Keratinocyte (primary cell): ENCODE results near the gene TNNT3. TPM values are rescaled to one million over a fixed set of nuclear protein-coding genes. Genes with fewer than 3 reads are reported as not detected.

ENCODE experiments used
- DNase-seq: peaks from one replicate; pipeline ENCODE4 v3.0.0-alpha.2; 2011; ENCODE audit warnings: low read depth, missing footprints, low spot score
- FAIRE-seq: peaks from 2 replicates; lab custom pipeline; 2011; peaks lifted over from hg19 to GRCh38; lab: Jason Lieb, UNC
- H2AFZ ChIP-seq: 2 replicates; pipeline ENCODE4 v1.6.0; 2012; ENCODE audit warnings: low read length, control low read depth, inconsistent platforms; ENCODE audit not compliant: control insufficient read depth
- H3K27ac ChIP-seq: 2 replicates; pipeline ENCODE4 v1.5.1; 2011; ENCODE audit warnings: low read length; ENCODE audit not compliant: control insufficient read depth, insufficient read depth
- H3K27me3 ChIP-seq: 3 replicates; pipeline ENCODE4 v1.6.0; 2011; ENCODE audit warnings: low read length; ENCODE audit not compliant: control insufficient read depth, insufficient read depth; ENCODE audit errors: extremely low read depth
- H3K36me3 ChIP-seq, 2 experiments: 2 replicates in 1 of 2; 3 replicates in 1 of 2; pipeline ENCODE4 v1.5.1; 2011; ENCODE audit warnings: low read length in 2 of 2, mild to moderate bottlenecking in 1 of 2; ENCODE audit not compliant: control insufficient read depth in 2 of 2, insufficient read depth in 2 of 2; ENCODE audit errors: extremely low read depth in 1 of 2
- H3K4me1 ChIP-seq: 3 replicates; pipeline ENCODE4 v1.5.1; 2011; ENCODE audit warnings: low read length; ENCODE audit not compliant: control insufficient read depth, insufficient read depth; ENCODE audit errors: extremely low read depth
- H3K4me2 ChIP-seq: 3 replicates; pipeline ENCODE4 v1.6.0; 2011; ENCODE audit warnings: low read depth, low read length; ENCODE audit not compliant: control insufficient read depth, insufficient read depth; ENCODE audit errors: extremely low read depth
- H3K4me3 ChIP-seq, 3 experiments: fragments of 200-600 bp in 1 of 3; sonication (generic) in 1 of 3; 2 replicates in 2 of 3; 3 replicates in 1 of 3; pipeline ENCODE4 v1.5.1; 2011 to 2016; ENCODE audit warnings: low read length in 3 of 3, mild to moderate bottlenecking in 3 of 3, control low read depth in 2 of 3, inconsistent platforms in 1 of 3, low read depth in 1 of 3, mixed read lengths in 1 of 3, mixed run types in 1 of 3, moderate library complexity in 1 of 3; ENCODE audit not compliant: control insufficient read depth in 2 of 3, insufficient read depth in 2 of 3; ENCODE audit errors: extremely low read depth in 1 of 3
- H3K79me2 ChIP-seq: 2 replicates; pipeline ENCODE4 v1.6.0; 2012; ENCODE audit warnings: low read length; ENCODE audit not compliant: control insufficient read depth, insufficient read depth
- H3K9ac ChIP-seq: 3 replicates; pipeline ENCODE4 v1.6.0; 2011; ENCODE audit warnings: low read length; ENCODE audit not compliant: control insufficient read depth, insufficient read depth; ENCODE audit errors: extremely low read depth
- H3K9me1 ChIP-seq: 3 replicates; pipeline ENCODE4 v1.6.0; 2011; ENCODE audit warnings: low read length; ENCODE audit not compliant: control insufficient read depth, insufficient read depth; ENCODE audit errors: extremely low read depth
- H3K9me3 ChIP-seq: 2 replicates; pipeline ENCODE4 v1.5.1; 2012; ENCODE audit warnings: low read depth, low read length; ENCODE audit not compliant: control insufficient read depth
- H4K20me1 ChIP-seq: 3 replicates; pipeline ENCODE4 v1.6.0; 2011; ENCODE audit warnings: low read length; ENCODE audit not compliant: control insufficient read depth, insufficient read depth; ENCODE audit errors: extremely low read depth
- CTCF ChIP-seq, 3 experiments: IDR thresholded peaks in 1 of 3; conservative IDR thresholded peaks in 1 of 3; optimal IDR thresholded peaks in 1 of 3; 2 replicates in 2 of 3; 3 replicates in 1 of 3; pipeline versions ENCODE3 to v1.5.1; 2011; ENCODE audit warnings: low read length in 3 of 3, mild to moderate bottlenecking in 3 of 3, moderate library complexity in 2 of 3, control low read depth in 1 of 3, inconsistent platforms in 1 of 3; ENCODE audit not compliant: insufficient read depth in 2 of 3; ENCODE audit errors: extremely low read depth in 1 of 3
- EZH2 ChIP-seq: IDR thresholded peaks from one replicate; pipeline ENCODE4 v1.6.1; 2012; ENCODE audit warnings: inconsistent platforms, mild to moderate bottlenecking, low read length, moderate library complexity
- dilution Hi-C: fragments of 300-500 bp; cut with MboI; formaldehyde crosslinking; loops from one replicate; pipeline ENCODE4 v1.7.0; 2020; ENCODE audit warnings: low sequenced_read_pairs; ENCODE audit not compliant: extremely low pct_ligation_motif_present
- polyA plus RNA-seq, 5 experiments: library from polyadenylated mRNA; depleted of rRNA in 3 of 5; stranded (reverse) in 3 of 5; stranded (forward) in 1 of 5; unstranded in 1 of 5; fragments of >200 nt; gene quantifications; 1 replicate in 1 of 5; 2 replicates in 3 of 5; 3 replicates in 1 of 5; pipeline versions ENCODE4 v1.2.1 to v1.2.3, GENCODE V29; 2011 to 2012; ENCODE audit warnings: missing spikeins in 2 of 5, low read depth in 1 of 5, low replicate concordance in 1 of 5

TNNT3 gene
- polyA plus RNA-seq, 1 donor (not counting 4 experiments of a cell fraction or from before 2014, with no cell fraction given), result 0.09 TPM

DNA sequence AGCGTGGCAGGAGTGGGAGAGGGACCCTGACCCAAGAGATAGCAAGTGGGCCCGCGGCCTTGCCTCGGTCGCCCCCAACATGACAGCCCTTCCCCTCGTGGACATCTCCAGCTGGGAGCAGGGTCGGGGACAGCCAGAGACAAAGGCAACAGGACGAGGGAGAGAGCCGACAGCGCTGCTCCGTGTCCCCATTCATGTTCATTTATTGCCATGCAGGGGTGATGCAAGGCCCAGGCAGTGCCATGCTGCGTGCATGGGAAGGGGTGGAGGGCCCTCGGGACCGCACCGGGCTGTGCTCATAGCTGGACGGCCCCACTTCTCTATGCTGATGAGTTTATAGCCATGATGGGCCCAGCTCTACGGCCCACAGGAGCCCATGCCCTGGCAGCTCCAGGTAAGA, 40.3 kb downstream of the TNNT3 start:
- H2AFZ ChIP-seq, result no peak overlapping the region
- H3K9ac ChIP-seq, result no peak overlapping the region
- H3K9me1 ChIP-seq, result no peaks in the 10 kb centered on the region
- H3K4me1 ChIP-seq, result no peaks in the 10 kb centered on the region
- H3K9me3 ChIP-seq, result no peaks in the 10 kb centered on the region
- TF ChIP-seq CTCF (optimal IDR thresholded peaks at IDR 0.05 in 1 of 3, IDR thresholded peaks at IDR 0.05 in 1 of 3, conservative IDR thresholded peaks at IDR 0.05 in 1 of 3; ENCODE audit: extremely low read depth in 1 of 3, insufficient read depth in 2 of 3, low read length in 3 of 3) (no peak), EZH2 (no peak)
- H3K27ac ChIP-seq, result no peak overlapping the region
- H4K20me1 ChIP-seq, result no peaks in the 10 kb centered on the region
- no peak overlapping the region for H3K4me2 ChIP-seq
- no peak overlapping the region for H3K4me3 ChIP-seq
- DNase-seq (no peak), FAIRE-seq (no peak)
- H3K27me3 ChIP-seq, result no peaks in the 10 kb centered on the region
- no peaks in the 10 kb centered on the region for H3K79me2 ChIP-seq
- dilution Hi-C loops, result no loop called here
- H3K36me3 ChIP-seq, result no peaks in the 10 kb centered on the region

GRCh38 chr11:1963864-1964263, 44.4 kb downstream of the TNNT3 start:
- TF ChIP-seq CTCF (optimal IDR thresholded peaks at IDR 0.05 in 1 of 3, IDR thresholded peaks at IDR 0.05 in 1 of 3, conservative IDR thresholded peaks at IDR 0.05 in 1 of 3; ENCODE audit: extremely low read depth in 1 of 3, insufficient read depth in 2 of 3, low read length in 3 of 3), result no peak
- no peak for TF ChIP-seq EZH2

More at GRCh38 chr11:1963864-1964263, 44.4 kb downstream of the TNNT3 start:
- Histone ChIP-seq H3K4me2 (no peak overlapping the region), H3K36me3 (no peaks in the 10 kb centered on the region), H4K20me1 (no peaks in the 10 kb centered on the region), H2AFZ (no peak overlapping the region), H3K9me1 (no peaks in the 10 kb centered on the region), H3K9me3 (no peaks in the 10 kb centered on the region), H3K4me3 (no peak overlapping the region), H3K9ac (no peak overlapping the region), H3K79me2 (no peaks in the 10 kb centered on the region), H3K27ac (no peak overlapping the region), H3K4me1 (no peaks in the 10 kb centered on the region), H3K27me3 (no peaks in the 10 kb centered on the region)
- dilution Hi-C loops, result no loop called here
- no peak for DNase-seq
- no peak for FAIRE-seq
